ENCODE results near the gene EFNA1. TPM values are rescaled to one million over a fixed set of nuclear protein-coding genes. Genes with fewer than 3 reads are reported as not detected.

The EFNA1 gene
- total RNA-seq, 4 donors from 2014 or later, result 27.4 to 41.4 (median 34.0) TPM

- no peak for DNase-seq (ENCODE audit: low spot score in 2 of 2)
- TF ChIP-seq EP300 (IDR thresholded peaks at IDR 0.05) (no peak), POLR2A (IDR thresholded peaks at IDR 0.05) (no peak), CTCF (IDR thresholded peaks at IDR 0.05) (no peak)
- 50 to 68% methylated on average over 1 of the region's 1 CpG for WGBS, 2 donors
- Histone ChIP-seq H3K9me3 (no peaks in the 10 kb centered on the region), H3K27me3 (no peaks in the 10 kb centered on the region), H3K4me3 (peak overlapping the region in 1 of 4 donors; percentile 84), H3K27ac (peak overlapping the region; percentile 96 to 100 (median 98)), H3K4me1 (peaks cover 4 to 88% (median 26%) of the 10 kb centered on the region in 4 donors), H3K36me3 (peaks cover 0 to 41% (median 0%) of the 10 kb centered on the region in 3 donors)
Measured at GRCh38 chr1:155134322-155134721, 6.6 kb downstream of the EFNA1 start.

GRCh38 chr1:155134880-155135414 is 7.3 kb downstream of the EFNA1 start:
- DNase-seq (ENCODE audit: low spot score in 2 of 2), result peak; percentile 67 to 79
- Histone ChIP-seq H3K9me3 (no peaks in the 10 kb centered on the region), H3K27ac (peak overlapping the region; percentile 96 to 100 (median 98)), H3K36me3 (peaks cover 0 to 41% (median 0%) of the 10 kb centered on the region in 3 donors), H3K4me1 (peaks cover 4 to 88% (median 27%) of the 10 kb centered on the region in 4 donors), H3K4me3 (peak overlapping the region; percentile 53 to 84 (median 69)), H3K27me3 (no peaks in the 10 kb centered on the region)
- peak; percentile 4 to 35 for TF ChIP-seq EP300 (IDR thresholded peaks at IDR 0.05)
- no peak for TF ChIP-seq CTCF (IDR thresholded peaks at IDR 0.05)
- TF ChIP-seq POLR2A (IDR thresholded peaks at IDR 0.05), result peak in 1 of 2 donors; percentile 6
- 1 to 4% methylated on average over 18 of the region's 18 CpGs for WGBS, 2 donors

- peaks cover 4 to 83% (median 25%) of the 10 kb centered on the region in 4 donors for H3K4me1 ChIP-seq
- peak within 1 kb of the TSS; percentile 96 to 100 (median 98) for H3K27ac ChIP-seq
- peak within 1 kb of the TSS; percentile 53 to 84 (median 69) for H3K4me3 ChIP-seq
- peaks cover 0 to 41% (median 0%) of the 10 kb centered on the region in 3 donors for H3K36me3 ChIP-seq
- WGBS, 2 donors, result 0 to 1% methylated on average over 25 to 26 of the region's 52 CpGs
- no peaks in the 10 kb centered on the region for H3K9me3 ChIP-seq
- DNase-seq (ENCODE audit: low spot score in 2 of 2), result peak; percentile 80 to 83
- TF ChIP-seq CTCF (IDR thresholded peaks at IDR 0.05), result peak; percentile 13 to 85 (median 33)
- peak; percentile 87 to 94 for TF ChIP-seq POLR2A (IDR thresholded peaks at IDR 0.05)
- peak; percentile 70 to 94 for TF ChIP-seq EP300 (IDR thresholded peaks at IDR 0.05)
- no peaks in the 10 kb centered on the region for H3K27me3 ChIP-seq
Measured at GRCh38 chr1:155135415-155136028, 7.8 kb downstream of the EFNA1 start, which contains the start of gene SLC50A1. TSS of gene SLC50A1 (plus strand) at chr1:155135852. CDS start at chr1:155135912, 60 bp downstream.

- WGBS, 2 donors, result 43 to 52% methylated on average over 5 to 6 of the region's 6 CpGs
- Histone ChIP-seq H3K27ac (peak overlapping the region in 3 of 4 donors; percentile 96 to 100 (median 99)), H3K27me3 (no peaks in the 10 kb centered on the region), H3K9me3 (no peaks in the 10 kb centered on the region), H3K36me3 (peaks cover 0 to 32% (median 0%) of the 10 kb centered on the region in 3 donors), H3K4me3 (peak overlapping the region; percentile 53 to 84 (median 69)), H3K4me1 (peaks cover 4 to 73% (median 25%) of the 10 kb centered on the region in 4 donors)
- TF ChIP-seq POLR2A (IDR thresholded peaks at IDR 0.05) (no peak), EP300 (IDR thresholded peaks at IDR 0.05) (no peak), CTCF (IDR thresholded peaks at IDR 0.05) (no peak)
- no peak for DNase-seq (ENCODE audit: low spot score in 2 of 2)
Measured at GRCh38 chr1:155136748-155137147, 9.1 kb downstream of the EFNA1 start.
